Gastrocnemius medialis (tissue), 4 donors: ENCODE data around the gene S1PR3. TPM values are rescaled to one million over a fixed set of nuclear protein-coding genes. Genes with fewer than 3 reads are reported as not detected.

Experiments
- ATAC-seq, 2 donors: fragments of 150-250 bp; one replicate each; pipeline ENCODE4 v1.9.1; 2016
- DNase-seq, 2 donors: peaks; one replicate each; pipeline ENCODE4 v3.0.0-alpha.2; 2019
- H3K27ac ChIP-seq, 4 donors: fragments of 200-600 bp; sonication (generic); 1 replicate in 1 of 4; 2 replicates in 3 of 4; pipeline ENCODE4 v1.5.1; 2016 to 2018; ENCODE audit warnings: mild to moderate bottlenecking in 2 of 4, moderate library complexity in 1 of 4
- H3K27me3 ChIP-seq, 3 donors: fragments of 200-600 bp; sonication (generic) in 2 of 3; 1 replicate in 1 of 3; 2 replicates in 2 of 3; pipeline versions ENCODE4 v1.5.1 to v1.6.0; 2016 to 2019; ENCODE audit warnings: mild to moderate bottlenecking in 1 of 3, moderate library complexity in 1 of 3
- H3K36me3 ChIP-seq, 2 donors: fragments of 200-600 bp; sonication (generic) in 1 of 2; one replicate each; pipeline ENCODE4 v1.5.1; 2017 to 2018
- H3K4me1 ChIP-seq, 2 donors: fragments of 200-600 bp; sonication (generic) in 1 of 2; one replicate each; pipeline ENCODE4 v1.5.1; 2016 to 2017; ENCODE audit warnings: mild to moderate bottlenecking in 2 of 2
- H3K4me3 ChIP-seq, 4 donors: fragments of 200-600 bp; sonication (generic) in 3 of 4; 1 replicate in 1 of 4; 2 replicates in 3 of 4; pipeline ENCODE4 v1.5.1; 2016 to 2019; ENCODE audit warnings: mild to moderate bottlenecking in 2 of 4
- H3K9me3 ChIP-seq, 3 donors: fragments of 200-600 bp; sonication (generic) in 2 of 3; 1 replicate in 1 of 3; 2 replicates in 2 of 3; pipeline ENCODE4 v1.5.1; 2016 to 2019
- POLR2A ChIP-seq, 2 donors: fragments of 450-650 bp; IDR thresholded peaks; one replicate each; pipeline ENCODE4 v1.6.1; 2017; ENCODE audit warnings: antibody characterized with exemption in 2 of 2, mild to moderate bottlenecking in 2 of 2, moderate library complexity in 2 of 2
- in situ Hi-C, 4 donors: fragments of 200-750 bp; cut with MboI; loops; one replicate each; pipeline versions ENCODE4 v1.15.0 to v1.8.0; 2017; ENCODE audit warnings: low sequenced_read_pairs in 4 of 4
- intact Hi-C: fragments of 100-400 bp; cut with DNase I; formaldehyde crosslinking; loops from one replicate; pipeline ENCODE4 v1.15.1; 2023; ENCODE audit warnings: low total_unique reads
- total RNA-seq, 4 donors: library from RNA; depleted of rRNA; stranded (reverse); fragments of >200 nt; gene quantifications; one replicate each; pipeline versions ENCODE4 v1.1.0 to v1.2.3, GENCODE V29; 2016
- TF ChIP-seq, protein P1 (sequence below), 5 experiments: fragments of 450-650 bp in 3 of 5; fragments of 200-600 bp in 2 of 5; sonication (generic) in 2 of 5; IDR thresholded peaks in 4 of 5; conservative IDR thresholded peaks in 1 of 5; 1 replicate in 4 of 5; 2 replicates in 1 of 5; pipeline ENCODE4 v1.5.1; 2016 to 2019; ENCODE audit warnings: antibody characterized with exemption in 5 of 5, mild to moderate bottlenecking in 3 of 5, moderate library complexity in 3 of 5

S1PR3 gene
- total RNA-seq, 4 donors from 2014 or later, result 3.3 to 13.4 (median 5.7) TPM

DNA sequence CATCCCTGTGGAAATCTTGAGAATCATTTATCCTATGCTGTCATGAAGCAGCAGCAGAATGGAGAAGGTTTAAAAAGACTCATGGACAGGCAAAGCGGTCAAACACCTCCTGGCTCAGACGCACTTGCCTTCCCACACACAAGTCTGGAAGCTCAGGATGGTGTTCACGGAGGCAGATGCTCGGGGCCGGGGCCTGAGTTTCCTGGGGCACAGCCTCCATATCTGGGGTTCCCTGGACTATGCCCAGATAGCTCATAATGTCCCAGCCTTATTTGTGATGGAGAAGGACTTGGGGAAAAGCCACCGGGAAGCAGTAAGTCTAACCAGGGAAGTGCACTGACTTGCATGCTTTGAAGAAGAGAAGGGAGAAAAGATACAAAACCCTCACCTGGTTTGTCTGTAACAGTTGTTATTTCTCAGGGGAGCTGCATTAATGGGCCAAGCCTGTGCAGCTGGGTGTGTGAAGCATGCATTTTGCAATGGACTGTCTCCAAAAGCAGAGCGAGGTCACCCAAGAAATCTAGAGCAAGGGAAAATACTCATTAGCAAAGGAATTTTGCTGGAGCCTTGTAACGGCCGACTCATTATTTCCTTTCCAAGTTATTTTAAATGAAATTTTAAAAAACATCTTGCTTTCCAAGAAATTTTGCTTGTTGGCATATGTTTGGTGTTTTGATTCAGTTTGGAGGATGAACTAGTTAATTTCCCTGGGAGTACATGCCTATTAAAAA is 3.4 kb downstream of the S1PR3 start:
- H3K9me3 ChIP-seq, result no peaks in the 10 kb centered on the region
- TF ChIP-seq POLR2A (IDR thresholded peaks at IDR 0.05), result no peak
- TF ChIP-seq, protein P1, sequence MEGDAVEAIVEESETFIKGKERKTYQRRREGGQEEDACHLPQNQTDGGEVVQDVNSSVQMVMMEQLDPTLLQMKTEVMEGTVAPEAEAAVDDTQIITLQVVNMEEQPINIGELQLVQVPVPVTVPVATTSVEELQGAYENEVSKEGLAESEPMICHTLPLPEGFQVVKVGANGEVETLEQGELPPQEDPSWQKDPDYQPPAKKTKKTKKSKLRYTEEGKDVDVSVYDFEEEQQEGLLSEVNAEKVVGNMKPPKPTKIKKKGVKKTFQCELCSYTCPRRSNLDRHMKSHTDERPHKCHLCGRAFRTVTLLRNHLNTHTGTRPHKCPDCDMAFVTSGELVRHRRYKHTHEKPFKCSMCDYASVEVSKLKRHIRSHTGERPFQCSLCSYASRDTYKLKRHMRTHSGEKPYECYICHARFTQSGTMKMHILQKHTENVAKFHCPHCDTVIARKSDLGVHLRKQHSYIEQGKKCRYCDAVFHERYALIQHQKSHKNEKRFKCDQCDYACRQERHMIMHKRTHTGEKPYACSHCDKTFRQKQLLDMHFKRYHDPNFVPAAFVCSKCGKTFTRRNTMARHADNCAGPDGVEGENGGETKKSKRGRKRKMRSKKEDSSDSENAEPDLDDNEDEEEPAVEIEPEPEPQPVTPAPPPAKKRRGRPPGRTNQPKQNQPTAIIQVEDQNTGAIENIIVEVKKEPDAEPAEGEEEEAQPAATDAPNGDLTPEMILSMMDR (IDR thresholded peaks at IDR 0.05 in 4 of 5, conservative IDR thresholded peaks at IDR 0.05 in 1 of 5), result no peak
- no peaks in the 10 kb centered on the region for H3K4me1 ChIP-seq
- intact Hi-C loops (no loop called here), in situ Hi-C loops (loop anchor here in 1 of 4 donors (25.0 kb wide), 1 partner anchor 257 kb away; no protein-coding TSS in a partner anchor)
- peak overlapping the region in 2 of 4 donors; percentile 20 to 51 for H3K4me3 ChIP-seq
- peak overlapping the region in 1 of 4 donors; percentile 11 for H3K27ac ChIP-seq
- DNase-seq (no peak), ATAC-seq (no peak)
- no peaks in the 10 kb centered on the region for H3K36me3 ChIP-seq
- peaks cover 14 to 22% (median 19%) of the 10 kb centered on the region in 3 donors for H3K27me3 ChIP-seq

DNA sequence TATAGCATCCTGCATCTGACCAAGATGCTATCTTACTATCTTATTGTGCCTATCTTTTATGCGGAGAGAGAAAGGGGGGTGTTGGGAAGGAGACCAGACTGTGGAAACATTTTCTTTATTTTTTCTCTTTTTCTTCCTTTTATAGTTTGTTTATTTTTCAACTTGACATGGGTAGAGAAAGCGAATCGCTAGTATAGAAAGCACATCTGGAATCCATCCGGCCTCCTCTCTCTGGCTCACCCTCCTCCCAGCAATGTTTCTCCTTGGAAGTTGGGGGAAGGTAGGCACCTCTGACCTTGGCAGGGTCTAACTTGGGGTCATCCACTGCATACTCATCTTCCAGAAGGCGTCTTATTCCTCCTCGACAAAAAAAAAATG is 3.9 kb downstream of the S1PR3 start:
- Histone ChIP-seq H3K9me3 (no peaks in the 10 kb centered on the region), H3K36me3 (no peaks in the 10 kb centered on the region), H3K4me3 (peak overlapping the region in 1 of 4 donors; percentile 51), H3K27ac (no peak overlapping the region), H3K4me1 (no peaks in the 10 kb centered on the region), H3K27me3 (peaks cover 14 to 22% (median 19%) of the 10 kb centered on the region in 3 donors)
- intact Hi-C loops (no loop called here), in situ Hi-C loops (loop anchor here in 1 of 4 donors (25.0 kb wide), 1 partner anchor 258 kb away; no protein-coding TSS in a partner anchor)
- TF ChIP-seq, protein P1 (IDR thresholded peaks at IDR 0.05 in 4 of 5, conservative IDR thresholded peaks at IDR 0.05 in 1 of 5), result no peak
- no peak for TF ChIP-seq POLR2A (IDR thresholded peaks at IDR 0.05)
- no peak for DNase-seq
- no peak for ATAC-seq

DNA sequence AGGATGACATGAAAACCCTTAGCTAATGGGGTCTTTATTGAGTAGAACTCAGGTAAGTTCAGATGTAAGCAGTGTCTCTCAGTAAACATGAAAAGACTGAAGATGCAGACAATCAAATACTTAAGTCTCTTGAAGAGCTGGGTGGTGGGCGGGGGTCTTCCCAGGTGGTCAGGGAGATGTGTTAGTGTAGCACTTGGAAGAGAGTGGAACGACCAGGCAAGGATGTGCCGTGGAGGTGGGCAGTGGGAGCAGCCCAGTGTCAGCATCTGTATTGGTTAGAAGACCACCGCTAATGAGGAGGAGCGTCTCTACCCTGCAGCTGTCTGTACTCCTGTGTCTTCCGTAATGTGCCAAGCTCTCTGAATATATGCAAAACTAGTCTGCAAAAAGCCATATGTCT is 4.4 kb downstream of the S1PR3 start:
- Histone ChIP-seq H3K27me3 (peaks cover 14 to 22% (median 19%) of the 10 kb centered on the region in 3 donors), H3K27ac (no peak overlapping the region), H3K4me1 (peaks cover 0 to 3% of the 10 kb centered on the region in 2 donors), H3K9me3 (no peaks in the 10 kb centered on the region), H3K36me3 (no peaks in the 10 kb centered on the region), H3K4me3 (no peak overlapping the region)
- no peak for DNase-seq
- TF ChIP-seq POLR2A (IDR thresholded peaks at IDR 0.05), result no peak
- TF ChIP-seq, protein P1 (IDR thresholded peaks at IDR 0.05 in 4 of 5, conservative IDR thresholded peaks at IDR 0.05 in 1 of 5), result no peak
- in situ Hi-C loops, result loop anchor here in 1 of 4 donors (25.0 kb wide), 1 partner anchor 258 kb away; no protein-coding TSS in a partner anchor
- intact Hi-C loops, result no loop called here
- ATAC-seq, result no peak

GRCh38 chr9:88996046-88996920 is 5.0 kb downstream of the S1PR3 start:
- Histone ChIP-seq H3K9me3 (no peaks in the 10 kb centered on the region), H3K4me3 (no peak overlapping the region), H3K27ac (no peak overlapping the region), H3K36me3 (no peaks in the 10 kb centered on the region), H3K4me1 (peaks cover 0 to 10% of the 10 kb centered on the region in 2 donors), H3K27me3 (peaks cover 14 to 22% (median 14%) of the 10 kb centered on the region in 3 donors)
- in situ Hi-C loops, result loop anchor here in 1 of 4 donors (25.0 kb wide), 1 partner anchor 259 kb away; no protein-coding TSS in a partner anchor
- ATAC-seq (no peak), DNase-seq (no peak)
- intact Hi-C loops, result no loop called here
- TF ChIP-seq, protein P1 (IDR thresholded peaks at IDR 0.05 in 4 of 5, conservative IDR thresholded peaks at IDR 0.05 in 1 of 5), result no peak
- TF ChIP-seq POLR2A (IDR thresholded peaks at IDR 0.05), result no peak
